ENCODE results near the gene TMEM125. TPM values are rescaled to one million over a fixed set of nuclear protein-coding genes. Genes with fewer than 3 reads are reported as not detected.

The TMEM125 gene
- total RNA-seq, 1 donor from 2014 or later, result not detected

GRCh38 chr1:43312663-43313515 is 43.1 kb downstream of the TMEM125 start:
- Histone ChIP-seq H3K4me1 (no peaks in the 10 kb centered on the region), H3K27ac (no peak overlapping the region), H3K9me3 (no peaks in the 10 kb centered on the region), H3K36me3 (no peaks in the 10 kb centered on the region), H3K4me3 (no peak overlapping the region), H3K27me3 (no peaks in the 10 kb centered on the region)
- intact Hi-C loops (cut with DNase I), result no loop called here
- DNase-seq (ENCODE audit: low spot score in 2 of 2), result no peak
- TF ChIP-seq CTCF (IDR thresholded peaks at IDR 0.05), result no peak

- no peaks in the 10 kb centered on the region for H3K4me1 ChIP-seq
- intact Hi-C loops (cut with DNase I), result no loop called here
- H3K9me3 ChIP-seq, result no peaks in the 10 kb centered on the region
- no peaks in the 10 kb centered on the region for H3K36me3 ChIP-seq
- DNase-seq (ENCODE audit: low spot score in 2 of 2), result no peak
- no peak for TF ChIP-seq CTCF (IDR thresholded peaks at IDR 0.05)
- H3K4me3 ChIP-seq, result no peak overlapping the region
- no peaks in the 10 kb centered on the region for H3K27me3 ChIP-seq
- H3K27ac ChIP-seq, result no peak overlapping the region
Observed at GRCh38 chr1:43313771-43314170, 44.0 kb downstream of the TMEM125 start.

- Histone ChIP-seq H3K9me3 (no peaks in the 10 kb centered on the region), H3K27ac (no peak overlapping the region), H3K36me3 (no peaks in the 10 kb centered on the region), H3K4me1 (no peaks in the 10 kb centered on the region), H3K27me3 (no peaks in the 10 kb centered on the region), H3K4me3 (no peak overlapping the region)
- TF ChIP-seq CTCF (IDR thresholded peaks at IDR 0.05), result no peak
- DNase-seq (ENCODE audit: low spot score in 2 of 2), result no peak
- intact Hi-C loops (cut with DNase I), result no loop called here
Observed at GRCh38 chr1:43314233-43314632, 44.5 kb downstream of the TMEM125 start.

GRCh38 chr1:43315481-43315880 is 45.7 kb downstream of the TMEM125 start:
- Histone ChIP-seq H3K27ac (no peak overlapping the region), H3K9me3 (no peaks in the 10 kb centered on the region), H3K27me3 (no peaks in the 10 kb centered on the region), H3K4me1 (no peaks in the 10 kb centered on the region), H3K36me3 (no peaks in the 10 kb centered on the region), H3K4me3 (no peak overlapping the region)
- no peak for TF ChIP-seq CTCF (IDR thresholded peaks at IDR 0.05)
- intact Hi-C loops (cut with DNase I), result no loop called here
- no peak for DNase-seq (ENCODE audit: low spot score in 2 of 2)

- no peak for TF ChIP-seq CTCF (IDR thresholded peaks at IDR 0.05)
- Histone ChIP-seq H3K36me3 (no peaks in the 10 kb centered on the region), H3K9me3 (no peaks in the 10 kb centered on the region), H3K4me1 (no peaks in the 10 kb centered on the region), H3K27me3 (no peaks in the 10 kb centered on the region), H3K4me3 (no peak overlapping the region), H3K27ac (no peak overlapping the region)
- no peak for DNase-seq (ENCODE audit: low spot score in 2 of 2)
- intact Hi-C loops (cut with DNase I), result no loop called here
Observed at GRCh38 chr1:43315963-43316737, 46.4 kb downstream of the TMEM125 start.
